Muscle of back (tissue), 11 donors: ENCODE results near the gene ZSWIM8. TPM values are rescaled to one million over a fixed set of nuclear protein-coding genes. Genes with fewer than 3 reads are reported as not detected.
"Not testable (repeated sequence)": the region's sequence is repeated elsewhere in the genome, so short reads cannot be mapped to it uniquely, and the experiment has no call there.

ENCODE experiments used
- DNase-seq, 3 donors: peaks; one replicate each; pipeline versions ENCODE4 v3.0.0 to v3.0.0-alpha.2; 2013
- polyA plus RNA-seq, 10 donors: library from polyadenylated mRNA; unstranded; fragments of 120-200 nt; gene quantifications; one replicate each; pipeline ENCODE4 v1.2.1, GENCODE V29; 2013; ENCODE audit not compliant: insufficient read length in 10 of 10

Gene ZSWIM8
- polyA plus RNA-seq, 10 donors: 53.3 to 85.7 (median 67.2) TPM

DNA sequence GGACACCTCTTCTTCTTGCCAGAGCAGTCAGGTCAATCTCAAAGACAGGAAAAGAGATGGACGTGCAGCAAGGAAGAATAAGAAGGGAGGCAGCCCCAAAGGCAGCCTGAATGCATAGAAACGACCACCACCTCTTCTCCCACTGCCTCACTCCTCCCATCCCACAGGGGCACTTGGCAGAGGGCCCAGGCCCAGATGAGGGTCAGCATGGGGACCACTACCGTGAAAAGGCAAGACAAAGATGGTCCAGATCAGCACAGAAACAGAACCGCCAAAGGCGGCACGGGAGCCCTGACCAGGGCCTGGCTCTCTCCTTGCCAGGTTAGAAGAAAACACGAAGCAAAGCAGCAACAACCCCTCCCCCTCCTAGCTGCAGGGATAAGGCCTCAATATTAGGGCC is 27.9 kb downstream of the ZSWIM8 start:
- DNase-seq: no peak

DNA sequence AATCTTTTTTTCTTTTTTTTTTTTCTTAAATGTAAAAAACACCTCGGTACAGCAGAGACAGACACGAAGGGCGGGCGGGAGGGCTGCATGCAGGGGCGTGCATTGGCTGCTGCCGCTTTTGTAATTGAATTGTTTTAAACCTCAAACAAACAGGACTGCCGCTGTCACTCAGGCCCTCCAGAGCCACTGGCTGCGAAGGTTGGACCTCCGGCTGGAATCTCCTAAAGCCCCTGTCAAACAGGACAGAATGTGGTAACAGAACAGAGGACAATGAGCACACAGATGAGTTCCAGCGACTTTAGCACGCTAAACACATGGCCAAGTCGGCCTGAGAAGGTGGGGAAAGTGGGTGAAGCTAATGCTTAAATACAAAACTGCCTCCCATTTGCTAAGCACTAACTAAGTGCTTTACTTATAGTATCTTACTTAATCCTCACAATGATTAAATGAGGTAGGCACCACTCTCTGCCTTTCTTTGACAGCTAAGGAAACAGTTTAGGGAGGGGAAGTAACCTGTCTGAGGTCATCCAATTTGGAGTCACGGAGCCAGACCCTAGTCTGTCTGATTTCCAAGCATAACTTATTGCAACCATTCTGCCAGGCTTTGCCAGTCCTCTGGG is 29.0 kb downstream of the ZSWIM8 start:
- no peak for DNase-seq

DNA sequence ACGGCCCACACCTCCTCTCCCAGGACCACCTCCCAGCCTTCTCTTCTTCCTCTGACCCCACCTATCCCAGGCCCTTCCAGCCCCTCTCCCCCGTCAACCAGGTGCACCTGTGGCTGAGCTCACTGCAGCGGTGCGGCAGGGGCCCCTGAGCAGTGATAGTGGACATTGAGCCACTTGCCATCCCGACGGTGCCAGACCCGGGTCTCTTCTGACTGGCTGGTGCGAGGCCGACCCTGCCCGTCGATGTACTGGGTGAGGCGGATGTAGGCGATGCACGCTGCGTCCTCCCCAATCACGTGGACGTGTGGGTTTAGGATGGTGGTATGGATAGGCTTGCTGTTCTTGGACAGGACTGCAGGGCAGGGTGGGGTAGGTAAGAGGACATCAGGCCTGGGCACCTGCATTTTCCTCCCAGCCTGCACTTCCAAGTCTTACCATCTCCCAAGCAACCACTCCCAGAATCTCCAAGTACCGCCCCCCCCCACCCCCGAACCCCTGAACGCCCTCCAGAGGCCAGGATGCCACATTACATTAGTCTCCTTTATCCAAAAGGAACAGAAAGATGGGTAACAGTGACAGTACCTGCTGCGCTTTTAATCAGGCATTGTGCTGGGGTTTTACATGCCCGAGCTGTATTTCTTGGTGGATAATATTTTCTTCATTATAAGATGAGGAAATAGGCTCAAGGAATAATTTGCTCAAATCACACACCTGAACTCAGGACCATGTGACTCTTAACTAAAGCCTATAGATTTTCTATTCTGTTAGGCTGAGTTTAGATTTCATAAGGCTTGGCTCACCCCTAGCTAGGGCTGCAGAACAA is 29.7 kb downstream of the ZSWIM8 start:
- no peak for DNase-seq

DNA sequence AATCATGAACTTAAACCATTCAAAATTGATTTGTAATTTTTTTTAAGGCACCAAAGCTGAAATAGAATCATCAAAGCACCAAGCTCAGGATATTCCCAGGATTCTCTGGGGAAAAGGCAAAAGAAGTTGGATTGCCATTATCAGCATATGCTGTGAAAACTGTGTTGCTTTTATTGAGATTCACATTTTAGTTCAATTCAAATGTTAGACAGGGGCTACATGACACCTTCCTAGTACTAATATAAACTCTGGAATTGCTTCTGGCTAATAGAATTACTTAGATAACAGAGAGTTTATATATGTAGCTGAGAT is 30.3 kb downstream of the ZSWIM8 start:
- no peak for DNase-seq

DNA sequence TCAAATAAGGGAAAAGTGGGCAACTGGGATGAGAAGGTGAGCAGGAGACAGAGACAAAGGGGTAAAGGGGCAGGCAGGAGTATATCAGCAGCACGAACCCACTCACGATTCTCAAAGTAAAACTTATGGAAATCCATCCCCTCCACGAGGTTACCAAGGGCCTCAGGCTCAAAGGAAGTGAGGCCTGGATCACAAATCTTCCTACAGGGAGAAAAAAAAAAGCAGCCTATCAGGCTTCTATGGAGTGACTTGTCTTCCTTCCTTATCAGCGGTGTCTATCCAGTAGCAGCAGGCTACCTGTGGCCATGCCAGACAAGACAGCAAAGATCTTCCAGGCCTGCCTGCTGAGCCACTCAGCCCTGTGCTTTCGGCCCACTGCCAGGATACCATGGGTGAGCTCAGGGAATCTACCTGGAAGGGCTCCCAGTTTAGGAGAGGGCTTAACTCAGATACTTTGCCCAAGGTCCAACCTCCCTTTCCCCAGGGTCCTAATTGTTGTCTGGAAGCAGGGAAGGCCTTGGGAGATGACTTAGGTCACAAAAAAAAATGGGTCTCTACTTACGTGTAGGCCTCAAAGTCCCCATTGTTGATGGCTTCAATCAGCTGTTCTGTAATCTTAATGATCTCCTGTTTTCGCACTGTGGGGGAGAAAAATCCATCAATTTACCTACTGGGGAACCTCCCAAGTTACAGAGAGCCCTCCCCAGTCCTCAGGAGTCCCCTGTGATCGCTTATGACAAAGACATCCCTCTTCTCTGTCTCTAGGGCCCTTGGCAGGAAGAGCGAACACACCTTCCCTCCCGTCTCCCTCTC is 31.7 kb downstream of the ZSWIM8 start:
- no peak for DNase-seq

DNA sequence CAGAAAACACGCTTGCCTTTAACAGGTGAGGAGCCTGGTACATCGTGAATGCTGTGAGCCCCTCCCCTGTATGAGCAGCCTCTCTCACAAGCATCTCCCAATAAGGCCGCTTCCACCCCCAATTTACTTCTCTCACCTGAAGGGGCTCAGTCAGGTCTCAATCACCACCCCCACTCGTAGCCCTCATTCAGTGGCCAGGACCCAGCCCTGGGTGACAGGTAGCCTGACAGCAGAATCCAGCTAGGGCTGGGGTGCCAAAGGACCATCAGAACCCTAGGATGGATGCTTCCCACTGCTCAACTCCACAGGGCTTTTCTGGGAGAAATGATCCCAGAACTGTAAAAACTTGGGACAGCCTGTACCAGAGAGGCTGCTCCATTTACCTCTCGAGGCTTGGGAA is 32.4 kb downstream of the ZSWIM8 start:
- no peak for DNase-seq

DNA sequence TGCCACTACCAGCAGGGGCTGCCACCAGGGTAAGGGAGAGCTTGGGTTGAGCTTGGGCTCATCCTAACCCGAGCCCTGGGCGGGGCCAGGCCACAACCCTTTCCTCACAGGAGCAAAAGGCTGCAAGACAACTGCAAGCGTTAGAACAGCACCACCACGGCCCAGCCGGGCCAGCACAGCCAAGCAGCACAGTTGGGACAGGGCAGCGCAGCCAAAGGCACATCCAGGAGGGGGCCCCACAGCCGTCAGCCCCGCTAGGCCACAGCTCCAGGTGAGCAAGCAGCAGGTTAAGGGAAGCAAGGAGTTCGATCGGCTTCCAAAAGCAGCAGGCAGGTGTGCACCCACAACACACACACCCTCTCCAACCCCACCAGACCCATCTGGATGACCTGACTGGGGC is 33.0 kb downstream of the ZSWIM8 start:
- DNase-seq: no peak

DNA sequence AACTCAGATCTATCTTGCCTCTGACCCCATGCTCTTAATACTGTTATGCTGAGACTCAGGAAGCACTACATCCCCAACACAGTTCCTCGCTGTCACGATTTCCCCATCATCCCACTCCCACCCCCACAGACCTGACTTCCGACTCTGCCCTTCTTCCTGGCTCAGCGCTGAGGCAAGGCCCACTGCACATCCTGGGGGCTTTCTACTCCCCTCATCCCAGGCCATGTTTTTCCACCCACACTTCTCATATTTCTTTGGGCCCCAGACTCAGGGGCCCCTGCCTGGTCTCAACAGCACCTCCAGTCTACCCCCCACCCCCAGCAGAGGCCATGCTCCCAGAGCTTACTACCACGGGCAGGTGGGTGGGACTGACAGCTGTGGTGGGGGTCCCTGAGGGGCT is 33.7 kb downstream of the ZSWIM8 start:
- no peak for DNase-seq

DNA sequence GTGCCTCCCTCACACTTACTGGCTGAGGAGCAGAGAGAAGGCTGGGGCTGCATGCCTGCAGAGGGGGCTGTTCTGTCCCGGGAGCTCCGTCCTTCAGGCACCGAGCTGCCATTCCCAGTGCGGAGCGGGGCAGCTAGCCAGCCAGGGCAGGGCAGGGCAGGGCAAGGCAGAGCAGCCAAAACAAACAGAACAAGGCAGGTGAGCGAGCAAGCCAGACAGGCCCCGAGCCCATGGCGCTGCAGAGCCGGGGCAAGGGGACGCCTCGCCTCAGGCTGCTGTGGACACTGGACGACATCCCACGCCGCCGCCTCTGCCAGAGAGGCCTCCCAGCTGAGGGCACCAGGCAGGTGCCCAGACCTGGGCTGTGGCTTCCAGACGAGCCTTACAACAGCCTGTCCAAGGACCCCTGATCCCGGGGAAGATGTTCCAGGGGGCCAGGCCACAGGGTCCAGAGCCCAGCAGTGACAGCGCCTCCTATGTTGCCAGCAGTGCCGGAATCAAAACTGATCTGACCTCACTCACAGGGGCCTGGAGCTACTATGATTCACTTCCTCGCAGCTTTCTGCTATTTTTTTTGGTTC is 34.2 kb downstream of the ZSWIM8 start:
- DNase-seq: no peak

DNA sequence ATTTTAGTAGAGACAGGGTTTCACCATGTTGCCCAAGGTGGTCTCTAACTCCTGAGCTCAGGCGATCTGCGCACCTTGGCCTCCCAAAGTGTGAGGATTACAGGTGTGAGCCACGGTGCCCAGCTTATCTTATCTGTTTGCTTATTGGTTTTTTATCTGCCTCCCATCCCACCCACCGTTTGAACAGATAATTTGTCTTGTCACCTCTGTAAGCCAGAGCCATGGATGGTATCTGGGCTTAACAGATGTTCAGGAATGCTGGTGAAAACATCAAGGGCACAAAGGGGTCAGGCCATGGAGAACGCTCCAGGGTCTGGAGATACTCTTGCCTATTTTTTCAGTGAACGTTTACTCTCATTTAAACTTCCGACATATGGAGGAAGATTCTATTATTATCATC is 38.0 kb downstream of the ZSWIM8 start:
- DNase-seq: no peak

DNA sequence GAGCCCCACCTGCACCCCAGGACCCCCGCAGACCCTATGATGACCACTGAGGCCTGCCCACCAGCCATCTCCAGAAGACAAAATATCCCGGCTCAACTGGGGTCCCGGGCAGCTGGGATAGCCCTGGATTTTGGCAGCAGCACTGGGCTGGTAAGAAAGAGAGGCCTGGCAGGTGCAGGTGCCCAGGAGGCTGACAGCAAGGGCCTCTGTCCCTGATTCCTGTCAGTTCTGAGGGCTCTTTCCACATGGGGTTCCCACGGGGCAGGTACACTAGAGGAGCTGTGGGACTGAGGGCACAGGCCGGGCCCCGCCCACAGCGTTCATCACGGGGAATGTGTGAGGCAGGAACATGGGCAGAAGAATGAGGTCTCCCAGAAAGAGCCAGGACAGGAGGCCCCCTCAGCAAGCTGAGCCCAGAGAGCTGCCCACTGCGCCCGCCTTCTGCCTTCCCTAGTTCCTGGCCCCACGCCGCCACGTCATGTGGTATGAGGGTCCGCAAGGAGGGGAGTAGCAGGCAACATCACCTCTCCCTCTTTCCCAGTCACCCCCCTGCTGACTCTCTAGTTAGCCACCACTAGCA is 38.8 kb downstream of the ZSWIM8 start:
- DNase-seq: no peak

DNA sequence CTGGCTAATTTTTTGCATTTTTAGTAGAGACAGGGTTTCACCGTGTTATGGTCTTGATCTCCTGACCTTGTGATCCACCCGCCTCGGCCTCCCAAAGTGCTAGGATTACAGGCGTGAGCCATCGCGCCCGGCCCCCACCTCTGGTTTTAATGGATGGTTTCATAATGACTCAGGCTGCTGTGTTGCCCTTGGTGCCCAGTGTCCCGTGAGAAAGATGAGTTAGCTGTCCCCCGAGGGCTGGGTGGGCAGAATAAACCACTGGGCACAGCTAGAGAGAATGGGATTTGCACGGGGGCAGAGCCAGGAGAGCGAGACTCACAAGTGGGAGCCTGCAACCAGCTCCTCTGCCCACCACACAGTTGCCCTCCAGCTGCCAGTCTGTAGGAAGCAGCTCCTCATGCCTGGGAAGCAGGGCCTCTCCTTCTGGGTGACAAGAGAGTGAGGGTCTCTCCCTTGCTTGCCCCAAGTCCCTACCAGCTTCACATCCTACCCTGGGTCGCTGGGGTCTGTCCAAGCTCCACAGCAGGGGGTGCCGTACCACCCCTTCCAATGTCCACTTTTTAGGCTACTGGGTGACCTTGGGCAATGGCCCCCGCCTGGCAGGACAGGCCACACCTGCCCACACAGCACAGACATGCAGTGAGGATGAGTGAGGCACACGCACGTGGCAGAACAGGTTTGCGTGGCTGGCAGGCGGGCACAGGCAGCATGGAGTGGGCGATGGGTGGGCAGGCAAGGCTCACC is 42.1 kb downstream of the ZSWIM8 start:
- DNase-seq: no peak

DNA sequence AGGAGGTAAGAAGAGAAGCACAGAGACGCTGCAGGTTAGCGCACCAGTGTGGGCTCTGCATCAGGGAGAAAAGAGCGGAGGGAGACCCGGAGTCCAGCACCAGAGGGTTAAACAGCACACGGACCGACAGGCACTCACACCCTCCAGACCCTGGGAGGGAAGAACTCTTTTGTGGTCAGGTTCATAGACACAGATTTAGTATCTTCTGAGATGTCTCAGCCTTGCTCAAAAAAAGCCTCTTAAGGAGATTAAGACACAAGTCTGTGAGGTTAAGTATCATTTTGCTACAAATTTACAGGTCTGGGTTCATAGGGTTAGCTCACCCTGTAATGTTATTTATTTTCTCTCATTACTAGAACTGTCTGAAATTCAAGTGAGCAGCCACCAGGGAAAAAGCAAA is 42.8 kb downstream of the ZSWIM8 start:
- DNase-seq: no peak

DNA sequence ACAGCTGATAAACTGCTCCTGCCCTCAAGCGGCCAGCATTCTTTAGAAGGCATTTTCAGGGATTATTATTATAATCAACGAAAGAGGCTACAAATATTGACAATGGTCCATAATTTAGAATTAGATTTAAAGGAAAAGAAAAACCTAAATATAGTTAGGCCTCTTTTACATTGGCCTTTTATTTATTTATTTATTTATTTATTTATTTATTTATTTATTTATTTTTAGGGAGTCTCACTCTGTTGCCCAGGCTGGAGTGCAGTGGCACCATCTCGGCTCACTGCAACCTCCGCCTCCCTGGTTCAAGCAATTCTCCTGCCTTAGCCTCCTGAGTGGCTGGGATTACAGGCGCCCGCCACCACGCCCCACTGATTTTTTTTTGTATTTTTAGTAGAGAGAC is 43.7 kb downstream of the ZSWIM8 start:
- DNase-seq: not testable (repeated sequence)

DNA sequence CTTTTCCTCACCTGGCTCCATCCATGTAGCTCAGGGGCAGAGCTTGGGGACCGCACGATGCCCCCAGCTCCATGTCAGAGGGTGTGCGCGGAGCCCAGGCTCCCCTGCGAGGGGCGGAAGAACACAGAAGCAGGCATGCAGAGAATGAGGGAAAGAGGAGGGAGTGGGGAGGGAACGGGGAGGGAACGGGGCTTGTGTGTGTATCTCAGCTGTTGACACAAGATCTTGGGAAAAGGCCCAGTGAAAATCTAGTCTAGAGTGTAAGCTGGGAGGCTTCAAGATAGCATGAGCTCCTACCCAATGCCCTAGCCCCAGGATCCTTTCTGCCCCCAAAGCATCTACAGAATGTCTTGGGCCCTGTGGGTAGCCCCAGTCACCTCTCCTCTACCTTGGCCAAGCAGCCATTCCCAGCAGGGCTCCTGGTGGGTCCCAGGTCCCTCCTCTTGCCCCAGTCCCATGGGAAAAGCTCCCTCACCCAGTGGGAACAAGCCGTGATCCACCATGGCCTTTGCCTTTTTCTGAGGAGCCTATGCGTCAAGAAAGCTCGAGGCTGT is 51.1 kb downstream of the ZSWIM8 start:
- no peak for DNase-seq

DNA sequence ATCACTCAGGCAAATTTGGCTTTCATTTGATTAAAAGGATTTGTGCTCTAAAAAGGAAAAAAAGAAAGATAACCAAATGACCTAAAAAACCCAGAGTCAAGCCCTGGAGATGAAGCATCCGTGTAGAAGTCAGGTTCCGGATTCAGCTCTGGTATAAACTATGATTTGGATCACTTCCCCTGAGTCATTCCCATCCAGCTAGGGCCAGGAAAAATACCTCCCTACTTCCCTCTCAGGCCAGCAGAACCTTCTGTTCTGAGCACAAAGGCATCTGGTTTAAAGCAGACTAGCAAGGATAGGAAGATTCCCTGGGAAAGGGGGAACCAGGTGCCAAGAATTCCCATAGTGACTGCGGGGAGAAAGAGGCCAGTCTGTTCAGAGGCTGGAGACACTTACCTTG is 51.7 kb downstream of the ZSWIM8 start:
- no peak for DNase-seq

DNA sequence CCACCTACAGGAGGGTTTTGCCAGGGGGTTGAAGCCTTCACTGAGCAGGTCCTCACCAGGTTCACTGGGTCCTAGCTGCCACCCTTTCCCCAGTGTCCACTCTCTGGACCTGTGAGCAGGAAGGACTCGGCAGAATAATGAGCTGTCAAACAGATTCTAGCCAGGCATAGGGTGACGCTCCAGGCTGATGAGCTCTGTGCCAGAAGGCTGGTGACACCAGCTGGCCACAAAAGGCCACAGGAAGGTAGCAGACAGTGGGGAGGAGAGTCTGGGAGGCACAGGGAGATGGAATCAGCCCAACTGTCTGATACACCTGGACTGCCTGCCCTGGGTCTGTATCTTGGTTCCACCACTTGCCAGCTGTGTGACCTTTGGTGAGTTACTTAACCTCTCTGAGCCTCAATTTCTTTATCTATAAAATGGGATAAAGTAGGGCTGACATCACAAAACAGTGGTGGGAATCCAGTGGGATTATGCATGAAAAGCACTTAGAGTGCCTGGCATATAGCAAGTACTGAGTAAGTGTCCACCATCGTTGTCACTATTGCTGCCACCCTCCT is 52.7 kb downstream of the ZSWIM8 start:
- no peak for DNase-seq

DNA sequence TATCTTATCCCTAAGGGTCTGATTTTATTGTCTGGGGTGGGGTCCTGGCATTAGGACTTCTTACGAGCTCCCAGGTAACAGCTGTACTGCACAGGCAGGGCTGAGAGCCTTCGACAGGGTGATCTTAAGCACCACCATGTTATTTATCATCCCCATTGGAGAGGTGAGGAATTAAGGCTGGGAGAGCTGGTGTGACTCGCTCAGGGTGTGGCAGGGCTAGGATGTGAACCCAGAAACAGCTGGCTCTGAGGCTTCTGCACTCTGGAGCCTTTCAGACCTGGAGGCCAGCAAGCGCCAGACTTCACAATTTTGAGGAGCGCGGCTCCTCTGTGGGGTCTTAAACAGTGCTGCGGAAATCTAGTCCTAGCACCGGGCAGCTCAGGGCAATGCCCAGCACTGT is 53.4 kb downstream of the ZSWIM8 start:
- DNase-seq: no peak

DNA sequence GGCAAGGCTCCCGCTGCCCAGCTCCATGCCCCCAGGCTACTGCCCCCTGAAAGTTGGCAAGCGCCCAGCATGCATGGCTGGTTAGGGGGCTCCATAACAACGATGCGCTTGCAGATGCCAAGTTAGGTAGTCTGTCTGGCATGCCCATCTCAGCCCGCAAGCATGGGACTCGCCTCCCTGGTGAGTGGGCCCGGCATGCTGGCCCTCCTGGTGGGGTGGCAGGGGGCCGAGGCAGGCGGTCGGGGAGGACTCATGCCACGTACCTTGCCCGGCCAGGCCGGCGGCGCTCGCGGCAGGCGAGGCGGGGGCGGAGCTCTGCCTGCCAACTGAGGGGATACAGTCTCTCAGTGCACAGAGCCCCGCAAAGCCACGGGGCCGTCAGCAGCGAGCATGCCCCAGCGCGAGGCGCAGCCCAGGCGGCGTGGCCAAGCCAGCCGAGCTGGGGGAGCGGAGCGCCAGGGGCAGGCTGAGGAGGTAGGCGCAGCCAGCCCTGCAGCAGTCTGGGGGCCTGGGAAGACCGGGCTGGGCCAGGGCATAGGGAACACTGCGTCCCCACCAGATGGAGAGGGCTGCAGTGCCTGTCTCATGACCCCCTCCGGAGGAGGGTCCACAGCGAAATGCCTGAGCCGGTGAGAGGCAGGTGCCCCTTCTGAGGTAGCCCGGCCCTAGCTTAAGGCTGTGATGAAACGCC is 54.0 kb downstream of the ZSWIM8 start:
- DNase-seq: no peak

DNA sequence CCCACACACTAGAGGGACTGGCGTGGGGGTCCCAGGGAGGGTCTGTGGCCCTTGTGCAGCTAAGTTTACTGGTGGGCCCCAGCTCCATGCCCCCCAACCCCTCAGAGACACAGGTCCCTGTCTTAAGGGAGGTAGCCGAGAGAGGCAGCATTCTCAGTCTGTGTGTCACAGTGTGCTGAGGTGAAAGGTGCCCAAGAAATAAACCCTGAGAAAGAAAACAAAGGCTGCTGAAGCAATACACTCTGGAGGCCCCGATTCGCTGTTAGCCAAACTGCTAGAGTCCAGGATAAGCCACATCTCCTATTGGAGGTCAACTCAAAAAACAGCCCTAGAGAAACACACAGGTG is 54.6 kb downstream of the ZSWIM8 start:
- DNase-seq: no peak
